Measurements from ENCODE around the gene CEACAM7. TPM values are rescaled to one million over a fixed set of nuclear protein-coding genes. Genes with fewer than 3 reads are reported as not detected.

Gene CEACAM7
- total RNA-seq, 1 donor from 2014 or later: not detected

- H3K4me1 Mint-ChIP-seq (ENCODE audit: low read depth, unreplicated experiment): no peaks in the 10 kb centered on the region
These were observed 59.9 kb downstream of the CEACAM7 start for GRCh38 chr19:41627966-41628675.

GRCh38 chr19:41626877-41627276 is 61.2 kb downstream of the CEACAM7 start, which contains the start of gene CEACAM4:
CEACAM4 (minus strand) TSS chr19:41627074; CDS start chr19:41626963, 111 bp downstream.
- FAIRE-seq (no peak), DNase-seq (ENCODE audit: low read depth) (no peak)
- no peaks in the 10 kb centered on the region for H3K36me3 Mint-ChIP-seq (ENCODE audit: low read depth, unreplicated experiment)
- no peaks in the 10 kb centered on the region for H3K9me3 Mint-ChIP-seq (ENCODE audit: unreplicated experiment)
- Histone ChIP-seq H3K79me2 (ENCODE audit: insufficient read depth, low read length) (no peaks in the 10 kb centered on the region), H2AFZ (ENCODE audit: low read depth, low read length) (no peak within 1 kb of the TSS), H3K9ac (ENCODE audit: low read length) (no peak within 1 kb of the TSS), H3K4me3 (ENCODE audit: insufficient read depth, low read depth, low read length) (no peak within 1 kb of the TSS), H3K27me3 (ENCODE audit: insufficient read depth, low read length) (no peaks in the 10 kb centered on the region), H3K27ac (ENCODE audit: low read depth, low read length) (no peak within 1 kb of the TSS), H3K36me3 (ENCODE audit: insufficient read depth, low read length) (no peaks in the 10 kb centered on the region), H3K9me3 (ENCODE audit: insufficient read depth, low read depth, low read length) (no peaks in the 10 kb centered on the region), H3K4me1 (ENCODE audit: insufficient read depth, low read length) (no peaks in the 10 kb centered on the region), H4K20me1 (ENCODE audit: insufficient read depth, low read length) (no peaks in the 10 kb centered on the region), H3K4me2 (ENCODE audit: low read length) (no peak within 1 kb of the TSS)
- no peak for TF ChIP-seq EZH2 (IDR thresholded peaks at IDR 0.05; ENCODE audit: insufficient read depth, low read length)
- no peak for TF ChIP-seq CTCF (IDR thresholded peaks at IDR 0.05; ENCODE audit: insufficient read depth, low read depth, low read length)
- no peak within 1 kb of the TSS for H3K27ac Mint-ChIP-seq (ENCODE audit: unreplicated experiment)
- H3K27me3 Mint-ChIP-seq (ENCODE audit: low read depth, unreplicated experiment): peaks cover 59% of the 10 kb centered on the region
- H3K4me3 Mint-ChIP-seq (ENCODE audit: unreplicated experiment): no peak within 1 kb of the TSS
- H3K4me1 Mint-ChIP-seq (ENCODE audit: low read depth, unreplicated experiment): no peaks in the 10 kb centered on the region

More at GRCh38 chr19:41627966-41628675, 59.9 kb downstream of the CEACAM7 start:
- H3K27me3 Mint-ChIP-seq (ENCODE audit: low read depth, unreplicated experiment): peaks cover 52% of the 10 kb centered on the region
- Histone ChIP-seq H4K20me1 (ENCODE audit: insufficient read depth, low read length) (no peaks in the 10 kb centered on the region), H3K4me3 (ENCODE audit: insufficient read depth, low read depth, low read length) (no peak overlapping the region), H3K27ac (ENCODE audit: low read depth, low read length) (no peak overlapping the region), H3K9ac (ENCODE audit: low read length) (no peak overlapping the region), H3K79me2 (ENCODE audit: insufficient read depth, low read length) (no peaks in the 10 kb centered on the region), H3K36me3 (ENCODE audit: insufficient read depth, low read length) (no peaks in the 10 kb centered on the region), H3K27me3 (ENCODE audit: insufficient read depth, low read length) (no peaks in the 10 kb centered on the region), H3K9me3 (ENCODE audit: insufficient read depth, low read depth, low read length) (no peaks in the 10 kb centered on the region), H3K4me1 (ENCODE audit: insufficient read depth, low read length) (no peaks in the 10 kb centered on the region), H3K4me2 (ENCODE audit: low read length) (no peak overlapping the region), H2AFZ (ENCODE audit: low read depth, low read length) (no peak overlapping the region)
- no peak for FAIRE-seq
- H3K27ac Mint-ChIP-seq (ENCODE audit: unreplicated experiment): no peak overlapping the region
- H3K4me3 Mint-ChIP-seq (ENCODE audit: unreplicated experiment): no peak overlapping the region
- no peaks in the 10 kb centered on the region for H3K36me3 Mint-ChIP-seq (ENCODE audit: low read depth, unreplicated experiment)
- no peak for DNase-seq (ENCODE audit: low read depth)
- no peaks in the 10 kb centered on the region for H3K9me3 Mint-ChIP-seq (ENCODE audit: unreplicated experiment)
- TF ChIP-seq EZH2 (IDR thresholded peaks at IDR 0.05; ENCODE audit: insufficient read depth, low read length) (no peak), CTCF (IDR thresholded peaks at IDR 0.05; ENCODE audit: insufficient read depth, low read depth, low read length) (no peak)

GRCh38 chr19:41626278-41626677 is 61.8 kb downstream of the CEACAM7 start:
- H3K4me1 Mint-ChIP-seq (ENCODE audit: low read depth, unreplicated experiment): no peaks in the 10 kb centered on the region
- Histone ChIP-seq H3K9me3 (ENCODE audit: insufficient read depth, low read depth, low read length) (no peaks in the 10 kb centered on the region), H3K4me2 (ENCODE audit: low read length) (no peak overlapping the region), H3K4me1 (ENCODE audit: insufficient read depth, low read length) (no peaks in the 10 kb centered on the region), H3K36me3 (ENCODE audit: insufficient read depth, low read length) (no peaks in the 10 kb centered on the region), H4K20me1 (ENCODE audit: insufficient read depth, low read length) (no peaks in the 10 kb centered on the region), H3K27me3 (ENCODE audit: insufficient read depth, low read length) (no peaks in the 10 kb centered on the region), H2AFZ (ENCODE audit: low read depth, low read length) (no peak overlapping the region), H3K4me3 (ENCODE audit: insufficient read depth, low read depth, low read length) (no peak overlapping the region), H3K79me2 (ENCODE audit: insufficient read depth, low read length) (no peaks in the 10 kb centered on the region), H3K9ac (ENCODE audit: low read length) (no peak overlapping the region), H3K27ac (ENCODE audit: low read depth, low read length) (no peak overlapping the region)
- FAIRE-seq (no peak), DNase-seq (ENCODE audit: low read depth) (no peak)
- peaks cover 62% of the 10 kb centered on the region for H3K27me3 Mint-ChIP-seq (ENCODE audit: low read depth, unreplicated experiment)
- H3K27ac Mint-ChIP-seq (ENCODE audit: unreplicated experiment): no peak overlapping the region
- no peaks in the 10 kb centered on the region for H3K36me3 Mint-ChIP-seq (ENCODE audit: low read depth, unreplicated experiment)
- H3K9me3 Mint-ChIP-seq (ENCODE audit: unreplicated experiment): no peaks in the 10 kb centered on the region
- no peak overlapping the region for H3K4me3 Mint-ChIP-seq (ENCODE audit: unreplicated experiment)
- no peak for TF ChIP-seq CTCF (IDR thresholded peaks at IDR 0.05; ENCODE audit: insufficient read depth, low read depth, low read length)
- TF ChIP-seq EZH2 (IDR thresholded peaks at IDR 0.05; ENCODE audit: insufficient read depth, low read length): no peak
